Jurkat, Clone E6-1 (cell line): Measurements from ENCODE around the gene RBM12. TPM values are rescaled to one million over a fixed set of nuclear protein-coding genes. Genes with fewer than 3 reads are reported as not detected.
"Not testable (repeated sequence)": the region's sequence is repeated elsewhere in the genome, so short reads cannot be mapped to it uniquely, and the experiment has no call there.

Source experiments
- DNase-seq: peaks from one replicate; pipeline ENCODE4 v3.0.0-alpha.2; 2011; ENCODE audit warnings: low read depth, low spot score
- H3K4me3 ChIP-seq: 2 replicates; pipeline ENCODE4 v1.5.1; 2011; ENCODE audit warnings: mild to moderate bottlenecking, low read length, control low read depth, moderate library complexity
- polyA plus RNA-seq: library from polyadenylated mRNA; unstranded; fragments of >200 nt; gene quantifications from one replicate; pipeline ENCODE4 v1.2.1, GENCODE V29; 2012; ENCODE audit warnings: missing spikeins; ENCODE audit not compliant: insufficient read length, insufficient read depth

Gene RBM12, protein sequence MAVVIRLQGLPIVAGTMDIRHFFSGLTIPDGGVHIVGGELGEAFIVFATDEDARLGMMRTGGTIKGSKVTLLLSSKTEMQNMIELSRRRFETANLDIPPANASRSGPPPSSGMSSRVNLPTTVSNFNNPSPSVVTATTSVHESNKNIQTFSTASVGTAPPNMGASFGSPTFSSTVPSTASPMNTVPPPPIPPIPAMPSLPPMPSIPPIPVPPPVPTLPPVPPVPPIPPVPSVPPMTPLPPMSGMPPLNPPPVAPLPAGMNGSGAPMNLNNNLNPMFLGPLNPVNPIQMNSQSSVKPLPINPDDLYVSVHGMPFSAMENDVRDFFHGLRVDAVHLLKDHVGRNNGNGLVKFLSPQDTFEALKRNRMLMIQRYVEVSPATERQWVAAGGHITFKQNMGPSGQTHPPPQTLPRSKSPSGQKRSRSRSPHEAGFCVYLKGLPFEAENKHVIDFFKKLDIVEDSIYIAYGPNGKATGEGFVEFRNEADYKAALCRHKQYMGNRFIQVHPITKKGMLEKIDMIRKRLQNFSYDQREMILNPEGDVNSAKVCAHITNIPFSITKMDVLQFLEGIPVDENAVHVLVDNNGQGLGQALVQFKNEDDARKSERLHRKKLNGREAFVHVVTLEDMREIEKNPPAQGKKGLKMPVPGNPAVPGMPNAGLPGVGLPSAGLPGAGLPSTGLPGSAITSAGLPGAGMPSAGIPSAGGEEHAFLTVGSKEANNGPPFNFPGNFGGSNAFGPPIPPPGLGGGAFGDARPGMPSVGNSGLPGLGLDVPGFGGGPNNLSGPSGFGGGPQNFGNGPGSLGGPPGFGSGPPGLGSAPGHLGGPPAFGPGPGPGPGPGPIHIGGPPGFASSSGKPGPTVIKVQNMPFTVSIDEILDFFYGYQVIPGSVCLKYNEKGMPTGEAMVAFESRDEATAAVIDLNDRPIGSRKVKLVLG
- 99.2 TPM for polyA plus RNA-seq

DNA sequence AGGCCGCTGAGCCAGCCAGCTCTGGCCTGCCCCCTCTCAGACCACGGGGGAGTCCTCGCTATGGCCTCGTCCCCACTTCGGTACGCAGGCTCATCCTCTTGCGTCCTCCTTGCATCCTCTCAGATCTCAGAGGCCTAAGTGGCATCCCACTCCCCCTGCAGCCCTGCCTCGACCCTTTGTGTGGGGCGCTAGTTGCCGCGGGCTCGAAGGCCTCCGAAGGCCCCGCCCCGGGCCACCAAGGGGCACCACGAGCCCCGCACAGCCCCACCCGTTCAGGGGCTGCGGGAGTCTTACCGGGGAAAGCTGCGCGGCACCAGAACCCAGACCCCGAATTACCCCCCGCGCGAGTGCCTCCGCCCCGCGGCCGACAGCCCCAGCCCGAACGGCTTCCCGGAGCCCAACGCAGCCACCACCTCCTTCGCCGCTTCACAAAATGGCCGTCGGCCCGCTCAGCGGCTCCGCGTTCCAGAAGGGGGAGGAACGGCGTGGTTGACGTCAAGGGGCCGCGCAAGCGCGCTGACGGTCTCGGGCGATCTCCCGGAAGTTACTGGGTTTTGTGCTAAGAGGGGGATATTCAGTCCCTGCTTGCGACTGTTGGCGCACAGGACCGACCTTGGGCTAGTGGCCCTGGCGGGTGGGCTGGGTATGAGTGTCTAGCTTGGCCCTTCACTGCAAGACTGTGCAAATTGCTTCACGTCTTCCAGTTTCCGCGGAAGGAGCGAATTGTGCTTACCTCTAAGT is at the start of gene RBM12, which contains the start of gene CPNE1:
Gene RBM12, minus strand, starts transcription at position 435 of the 741 bp plus-strand sequence. CDS start 9,578 bp downstream, outside the sequence.
Gene CPNE1, minus strand, starts transcription at position 435 of the 741 bp plus-strand sequence. CDS start 31,977 bp downstream, outside the sequence.
- peak within 1 kb of the TSS; percentile 98 for H3K4me3 ChIP-seq
- peak; percentile 92 for DNase-seq

DNA sequence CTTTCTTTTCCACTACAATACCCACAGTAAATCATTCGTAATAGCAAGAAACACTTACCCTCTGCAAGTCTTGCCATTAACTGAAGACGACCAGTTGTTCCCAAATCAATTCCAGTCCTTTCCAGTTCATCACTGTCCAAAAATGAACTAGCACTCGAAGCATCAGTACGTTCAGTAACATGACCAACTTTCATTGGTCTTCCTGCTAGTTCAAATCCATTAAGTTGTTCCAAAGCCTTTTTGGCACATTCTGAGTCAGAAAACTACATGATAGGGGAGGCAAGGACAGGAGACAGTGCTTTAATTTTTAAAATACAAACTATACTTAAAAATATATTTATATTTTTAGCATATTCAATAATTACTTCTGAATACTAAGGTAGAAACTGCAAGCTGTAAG is 49.4 kb upstream of the RBM12 start:
- no peak for DNase-seq
- no peak overlapping the region for H3K4me3 ChIP-seq

DNA sequence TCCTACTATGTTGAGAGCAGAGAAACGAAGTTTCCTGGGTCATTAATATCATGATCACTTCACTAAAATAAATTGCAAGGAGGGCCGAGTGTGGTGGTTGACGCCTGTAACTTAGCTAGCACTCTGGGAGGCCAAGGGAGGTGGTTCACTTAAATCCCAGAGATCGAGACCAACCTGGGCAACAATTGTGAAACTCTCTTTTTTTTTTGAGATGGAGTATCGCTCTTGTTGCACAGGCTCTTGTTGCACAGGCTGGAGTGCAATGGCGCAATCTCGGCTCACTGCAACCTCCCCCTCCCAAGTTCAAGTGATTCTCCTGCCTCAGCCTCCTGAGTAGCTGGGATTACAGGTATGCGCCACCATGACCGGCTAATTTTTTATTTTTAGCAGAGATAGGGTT is 48.4 kb upstream of the RBM12 start:
- not testable (repeated sequence) for DNase-seq, H3K4me3 ChIP-seq

DNA sequence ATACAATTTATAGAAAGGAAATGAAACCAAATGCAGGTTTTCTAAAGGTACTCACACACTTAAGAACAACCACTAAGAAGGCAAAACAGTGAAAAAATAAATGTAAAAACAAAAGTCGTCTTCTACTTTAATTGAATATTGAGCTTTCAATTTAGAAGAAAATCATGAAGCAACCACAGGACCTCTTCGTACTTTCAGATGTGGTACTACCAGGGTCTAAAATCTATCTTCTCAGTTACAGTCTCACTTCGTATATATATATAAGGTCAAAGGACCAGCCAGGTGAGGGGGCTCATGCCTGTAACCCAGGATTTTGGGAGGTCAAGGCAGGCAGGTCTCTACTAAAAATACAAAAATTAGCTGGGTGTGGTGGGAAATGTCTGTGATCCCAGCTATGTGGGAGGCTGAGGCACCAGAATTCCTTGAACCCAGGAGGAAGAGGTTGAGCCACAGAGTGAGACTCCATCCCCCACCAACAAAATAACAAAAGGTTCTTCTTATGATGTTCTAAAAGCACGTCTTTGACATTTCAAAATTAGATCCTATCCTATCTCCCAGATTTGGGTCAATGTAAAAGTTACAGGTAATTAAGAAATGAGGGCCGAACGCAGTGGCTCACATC is 47.0 kb upstream of the RBM12 start:
- no peak for DNase-seq
- no peak overlapping the region for H3K4me3 ChIP-seq

DNA sequence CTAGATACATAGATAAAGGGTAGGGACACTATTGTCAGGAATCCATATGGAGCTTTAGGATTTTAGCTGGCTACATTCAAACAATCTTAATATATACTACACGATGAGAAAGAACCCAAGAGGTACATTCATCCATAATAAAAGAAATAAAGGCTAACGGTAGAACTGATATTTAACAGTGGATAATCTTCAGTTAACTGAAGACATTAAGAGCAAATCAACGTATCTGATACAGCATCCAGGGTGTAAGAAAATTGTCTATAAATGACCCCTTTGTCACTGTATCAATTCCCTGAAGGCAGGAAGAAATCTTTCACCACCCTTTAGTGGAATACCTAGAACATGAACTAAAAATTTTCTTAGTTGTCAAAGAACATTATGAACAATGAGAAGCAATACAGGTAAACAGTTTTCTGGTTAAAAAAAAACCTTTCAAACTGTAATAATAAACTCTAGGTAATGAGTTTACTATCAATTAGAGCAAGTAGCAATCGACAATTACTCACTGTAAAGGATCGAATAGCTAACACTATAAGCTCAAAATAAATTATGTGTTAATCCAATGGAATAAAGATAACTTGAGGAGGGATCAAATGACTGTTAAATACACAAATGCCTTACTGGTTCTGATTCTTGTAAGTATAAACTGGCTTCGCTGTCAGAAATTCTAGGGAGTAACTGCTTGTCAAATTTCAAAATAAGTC is 46.3 kb upstream of the RBM12 start:
- no peak overlapping the region for H3K4me3 ChIP-seq
- DNase-seq, result no peak

DNA sequence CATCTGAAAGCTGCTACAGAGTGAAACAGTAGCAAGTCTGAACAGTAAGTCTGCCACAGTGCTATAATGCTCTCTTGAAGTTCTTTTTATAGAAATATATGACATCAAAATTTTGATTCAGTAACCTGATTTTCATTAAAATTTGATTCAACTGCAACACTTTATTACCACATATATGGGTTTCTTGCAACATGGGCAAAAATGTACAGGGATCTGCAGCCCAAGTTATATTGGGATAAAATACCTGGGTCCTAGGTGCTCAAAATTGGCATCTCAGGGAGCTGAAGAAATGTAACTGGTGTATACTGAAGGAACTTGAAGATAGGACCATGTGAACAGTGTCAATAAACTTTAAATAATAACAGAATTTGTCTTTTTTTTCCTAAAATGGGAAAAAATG is 45.3 kb upstream of the RBM12 start:
- no peak for DNase-seq
- H3K4me3 ChIP-seq, result no peak overlapping the region

DNA sequence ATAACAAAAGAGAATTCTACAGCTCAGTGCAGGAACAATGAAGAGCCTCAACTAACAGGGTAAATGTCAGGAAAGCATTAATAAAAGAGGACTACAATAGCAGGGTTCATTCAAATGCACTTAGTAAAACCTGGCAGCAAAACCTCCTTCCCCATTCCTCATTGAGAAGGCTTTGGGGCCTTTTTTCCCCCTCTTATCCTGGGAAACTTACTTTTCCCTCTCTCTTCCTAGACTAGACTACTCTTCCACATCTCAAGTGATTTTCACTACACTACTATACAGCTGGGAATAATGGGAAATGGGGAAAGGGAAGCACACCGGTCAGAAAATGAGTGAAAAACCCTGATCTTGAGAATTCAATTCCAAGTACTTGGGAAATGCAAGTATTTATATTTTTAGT is 44.6 kb upstream of the RBM12 start:
- no peak for DNase-seq
- H3K4me3 ChIP-seq, result no peak overlapping the region

DNA sequence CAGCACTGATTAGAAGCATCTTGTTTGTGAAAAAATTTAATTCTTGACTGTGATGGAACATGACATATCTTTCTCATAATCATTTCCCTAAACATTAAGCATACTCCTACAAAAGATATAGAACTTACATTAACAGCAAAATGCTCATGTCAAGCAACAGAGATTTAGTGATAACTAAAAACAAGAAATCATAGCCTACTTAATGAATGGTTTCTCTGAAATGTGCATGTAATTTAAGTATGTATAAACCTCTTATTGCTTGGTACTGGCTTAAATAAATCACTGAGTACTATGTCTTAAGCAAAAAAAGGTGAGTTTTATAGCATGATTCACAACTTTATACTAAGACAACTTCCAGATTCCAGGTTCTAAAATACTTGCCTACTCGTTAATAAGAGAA is 43.8 kb upstream of the RBM12 start:
- DNase-seq, result no peak
- no peak overlapping the region for H3K4me3 ChIP-seq

DNA sequence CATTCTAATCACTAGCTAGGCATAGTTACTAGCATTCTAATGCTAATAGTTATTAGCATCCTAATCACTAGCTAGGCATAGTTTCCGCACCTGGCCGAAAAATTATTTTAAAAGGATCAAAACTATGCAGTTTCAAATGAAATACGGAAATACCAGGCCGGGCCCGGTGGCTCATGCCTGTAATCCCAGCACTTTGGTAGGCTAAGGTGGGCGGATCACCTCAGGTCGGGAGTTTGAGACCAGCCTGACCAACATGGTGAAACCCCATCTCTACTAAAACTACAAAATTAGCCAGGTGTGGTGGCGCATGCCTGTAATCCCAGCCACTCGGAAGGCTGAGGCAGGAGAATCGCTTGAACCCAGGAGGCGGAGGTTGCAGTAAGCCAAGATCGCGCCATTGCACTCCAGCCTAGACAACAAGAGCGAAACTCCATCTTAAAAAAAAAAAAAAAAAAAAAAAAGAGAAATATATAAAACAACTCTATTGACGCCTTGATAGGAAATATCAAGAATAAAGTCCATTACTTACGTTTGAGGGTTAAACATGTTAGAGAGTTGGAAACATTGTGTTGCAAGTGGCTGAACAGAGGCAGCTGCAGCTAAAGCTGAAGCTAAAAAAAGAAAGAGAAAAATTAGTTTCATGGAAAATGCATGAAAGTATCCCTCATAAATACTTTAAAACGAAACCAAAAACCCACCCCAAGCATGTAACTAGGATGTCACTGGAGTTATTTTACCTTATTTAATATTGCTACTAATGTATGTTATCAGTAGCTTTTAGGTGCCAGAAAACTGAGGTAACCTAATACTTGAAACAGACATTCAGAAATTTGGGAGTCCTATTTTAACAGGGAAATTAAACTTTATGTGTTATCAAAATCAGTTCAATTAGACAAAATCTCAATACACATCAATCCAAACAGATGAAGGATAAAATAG is 42.2 kb upstream of the RBM12 start:
- DNase-seq, H3K4me3 ChIP-seq: not testable (repeated sequence)

DNA sequence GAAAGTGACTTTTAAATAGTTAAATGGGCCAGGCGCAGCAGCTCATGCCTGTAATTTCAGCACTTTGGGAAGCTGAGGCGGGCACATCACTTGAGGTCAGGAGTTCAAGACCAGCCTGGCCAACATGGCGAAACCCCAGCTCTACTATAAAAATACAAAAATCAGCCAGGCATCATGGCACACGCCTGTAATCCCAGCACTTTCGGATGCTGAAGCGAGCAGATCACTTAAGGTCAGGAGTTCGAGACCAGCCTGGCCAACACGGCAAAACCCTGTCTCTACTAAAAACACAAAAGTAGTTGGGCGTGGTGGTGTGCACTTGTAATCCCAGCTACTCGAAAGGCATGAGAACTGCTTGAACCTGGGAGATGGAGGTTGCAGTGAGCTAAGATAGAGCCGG is 41.2 kb upstream of the RBM12 start:
- DNase-seq, result not testable (repeated sequence)

DNA sequence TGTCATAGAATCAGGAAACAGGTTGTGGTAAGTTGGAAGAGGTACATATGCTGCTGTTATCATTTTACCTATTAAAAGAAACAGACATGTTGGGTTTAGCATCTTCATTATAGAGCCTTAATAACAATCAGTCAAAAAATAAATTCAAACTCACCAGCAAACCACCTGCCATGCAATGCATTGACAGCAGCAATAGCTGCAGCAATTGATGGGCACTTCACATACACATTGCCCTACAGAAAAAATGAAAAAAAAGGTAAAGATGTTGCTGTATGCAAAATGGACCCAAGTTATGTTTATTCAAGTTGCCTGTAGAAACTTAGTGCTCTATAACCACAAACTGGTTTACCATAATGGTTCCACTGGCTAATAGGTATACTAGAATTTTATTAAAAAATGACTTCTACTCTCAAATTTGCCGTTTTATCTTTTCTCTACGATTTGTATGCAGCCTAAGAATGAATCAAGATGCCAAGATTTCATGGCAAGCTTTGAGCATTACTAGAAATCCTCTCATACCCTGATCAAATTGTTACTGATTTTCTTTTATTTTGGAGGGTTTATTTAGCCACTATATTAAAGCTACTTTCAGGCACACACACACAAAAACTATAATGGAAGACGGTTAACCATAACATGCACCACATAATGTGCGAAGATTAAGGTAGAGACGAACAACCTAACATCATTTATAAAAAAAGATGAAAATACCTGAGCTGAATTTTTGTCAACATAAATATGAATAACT is 40.0 kb upstream of the RBM12 start:
- no peak for DNase-seq
- no peak overlapping the region for H3K4me3 ChIP-seq

More for the DNA sequence above, 41.2 kb upstream of the RBM12 start:
- not testable (repeated sequence) for H3K4me3 ChIP-seq

DNA sequence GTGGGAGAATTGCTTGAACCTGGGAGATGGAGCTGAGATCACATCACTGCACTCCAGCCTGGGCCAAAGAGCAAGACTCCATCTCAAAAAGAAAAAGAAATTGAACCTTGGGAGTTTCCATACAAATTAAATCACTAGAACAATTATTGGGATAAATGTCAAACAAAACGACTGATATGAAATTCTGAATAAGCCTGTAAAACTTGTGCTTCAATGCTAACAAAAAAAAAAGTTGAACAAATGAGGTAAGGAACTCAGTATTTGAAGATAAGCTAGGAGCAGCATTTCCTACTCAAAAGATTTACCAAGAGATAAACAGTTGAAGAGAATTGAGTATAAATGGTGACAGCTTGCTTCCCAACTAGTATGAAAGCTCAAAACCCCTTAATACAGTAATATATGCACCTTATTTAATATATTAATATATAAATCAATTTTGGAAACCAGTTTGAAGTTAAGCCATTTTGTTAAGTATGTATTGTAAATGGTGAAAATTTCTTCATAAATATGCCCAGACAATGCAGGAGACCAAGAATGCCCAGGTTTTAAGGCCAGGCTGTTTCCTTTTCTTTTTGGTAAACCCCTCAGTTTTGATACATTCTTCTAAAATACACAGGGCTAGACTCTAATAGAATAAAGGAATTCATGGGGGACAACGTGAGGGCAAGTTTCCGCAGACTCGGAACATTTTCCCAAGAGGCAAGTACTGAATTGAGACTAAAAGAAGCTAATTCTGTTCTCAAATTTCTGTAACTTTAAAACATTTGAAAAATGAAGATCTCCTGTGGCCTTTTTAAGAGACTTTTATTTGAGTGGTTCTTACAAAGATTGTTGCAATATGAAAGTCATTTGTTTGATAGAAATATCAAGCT is 38.4 kb upstream of the RBM12 start:
- no peak overlapping the region for H3K4me3 ChIP-seq
- no peak for DNase-seq

DNA sequence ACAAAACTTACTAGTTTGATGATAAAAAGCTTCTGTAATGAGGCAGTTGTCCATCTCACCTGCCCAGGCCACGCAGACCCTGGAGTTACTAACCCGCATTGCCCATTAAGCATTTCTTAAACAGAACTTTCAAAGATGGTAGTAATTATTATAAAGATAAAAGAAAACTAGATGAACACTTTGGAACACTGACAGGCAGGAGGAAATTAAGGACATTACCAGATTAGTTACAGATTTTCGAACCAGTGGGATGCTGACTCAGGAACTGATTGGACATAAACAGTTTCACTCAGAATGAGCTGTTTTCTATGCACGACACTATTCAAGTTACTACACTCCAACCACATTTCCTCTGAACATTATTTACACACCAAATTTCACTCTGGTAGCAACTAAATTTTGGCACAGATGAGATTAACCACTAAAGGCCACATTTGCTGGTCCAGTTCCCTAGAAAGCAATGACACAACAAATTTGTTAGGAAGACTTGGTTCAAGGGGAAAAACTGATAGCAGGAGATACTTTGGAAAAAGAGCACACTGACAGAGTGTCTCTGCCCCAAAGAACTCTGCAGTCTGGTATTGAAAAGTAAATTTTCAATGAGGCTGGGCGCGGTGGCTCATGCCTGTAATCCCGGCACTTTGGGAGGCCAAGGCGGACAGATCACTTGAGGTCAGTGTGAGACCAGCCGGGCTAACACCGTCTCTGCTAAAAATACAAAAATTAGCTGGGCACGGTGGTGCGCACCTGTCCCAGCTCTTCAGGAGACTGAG is 37.5 kb upstream of the RBM12 start:
- H3K4me3 ChIP-seq, result no peak overlapping the region
- no peak for DNase-seq

DNA sequence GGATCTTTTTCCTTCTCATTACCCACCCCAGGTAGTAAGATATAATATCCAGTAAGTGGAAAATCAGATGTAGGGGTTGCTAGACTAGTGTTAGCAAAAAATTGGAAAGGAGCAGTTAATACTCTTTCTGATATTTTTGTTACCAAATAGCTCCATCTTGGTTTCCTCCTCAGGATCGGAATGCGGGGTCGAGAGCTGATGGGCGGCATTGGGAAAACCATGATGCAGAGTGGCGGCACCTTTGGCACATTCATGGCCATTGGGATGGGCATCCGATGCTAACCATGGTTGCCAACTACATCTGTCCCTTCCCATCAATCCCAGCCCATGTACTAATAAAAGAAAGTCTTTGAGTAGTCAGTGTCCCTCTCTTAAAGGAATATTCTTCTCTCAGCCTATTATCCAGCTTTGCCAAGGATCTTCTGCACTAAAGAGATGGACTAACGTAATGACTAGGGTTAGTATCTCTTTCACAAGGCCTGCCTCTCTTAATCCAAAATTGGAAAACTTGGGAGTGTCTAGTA is 36.0 kb upstream of the RBM12 start:
- H3K4me3 ChIP-seq, result peak overlapping the region; percentile 95
- DNase-seq, result no peak
